Measurements from ENCODE around the gene TRMU. TPM values are rescaled to one million over a fixed set of nuclear protein-coding genes. Genes with fewer than 3 reads are reported as not detected.
"Not testable (repeated sequence)": the region's sequence is repeated elsewhere in the genome, so short reads cannot be mapped to it uniquely, and the experiment has no call there.

Gene TRMU
- total and polyA plus RNA-seq, 5 donors from 2014 or later: 11.0 to 63.3 (median 17.1) TPM

DNA sequence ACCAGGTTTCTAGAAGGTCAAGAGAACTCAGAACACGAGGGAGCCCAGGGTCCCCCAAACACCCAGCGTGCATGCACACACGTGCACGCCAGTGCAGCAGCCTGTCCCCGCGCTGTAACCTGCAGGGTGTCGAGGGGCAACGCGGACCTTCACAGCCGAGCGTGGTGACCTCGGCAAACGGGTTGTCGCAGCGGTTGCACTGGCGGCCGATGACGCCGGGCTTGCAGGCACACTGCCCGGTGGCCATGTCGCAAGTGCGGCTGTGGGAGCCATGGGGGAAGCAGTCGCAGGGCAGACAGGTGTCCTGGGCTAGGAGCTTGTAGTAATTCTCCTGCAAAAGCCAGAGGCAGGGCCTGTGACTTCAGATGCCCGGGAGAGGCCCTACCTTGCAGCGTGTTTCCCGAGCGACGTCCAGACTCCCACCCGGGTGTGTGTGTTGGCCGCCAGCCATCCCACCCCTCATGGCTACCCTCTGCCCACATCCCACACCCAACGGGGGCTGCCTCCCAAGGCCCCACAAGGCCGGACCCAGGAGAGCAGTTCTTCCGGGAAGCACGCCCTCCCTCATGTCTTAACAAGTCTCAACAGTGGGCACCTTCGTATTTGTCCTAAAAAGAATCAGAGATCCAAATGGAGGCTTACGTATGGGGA, 56.1 kb downstream of the TRMU start:
- H3K27me3 Mint-ChIP-seq: peaks cover 6% of the 10 kb centered on the region
- H3K36me3 Mint-ChIP-seq: no peaks in the 10 kb centered on the region
- no peak overlapping the region for H3K4me3 Mint-ChIP-seq
- H3K4me3 ChIP-seq (ENCODE audit: low read depth, low read length): no peak overlapping the region
- no peak overlapping the region for H3K27ac ChIP-seq (ENCODE audit: insufficient read depth, low read length, poor library complexity, severe bottlenecking)
- H3K27me3 ChIP-seq (ENCODE audit: control insufficient read depth, insufficient read depth, low read length): no peaks in the 10 kb centered on the region
- peaks cover 0 to 4% (median 0%) of the 10 kb centered on the region in 4 donors for H3K4me1 Mint-ChIP-seq
- no peaks in the 10 kb centered on the region for H3K4me1 ChIP-seq (ENCODE audit: control insufficient read depth, insufficient read depth, low read length, poor library complexity, severe bottlenecking)
- no peaks in the 10 kb centered on the region for H3K9me3 ChIP-seq (ENCODE audit: control insufficient read depth in 2 of 2, low read length in 2 of 2)
- H3K36me3 ChIP-seq (ENCODE audit: control insufficient read depth, insufficient read depth, low read length): no peaks in the 10 kb centered on the region
- no peak overlapping the region for H3K27ac Mint-ChIP-seq
- no peak for DNase-seq
- H3K9me3 Mint-ChIP-seq: no peaks in the 10 kb centered on the region
- ATAC-seq (ENCODE audit: low read depth in 2 of 2): no peak

DNA sequence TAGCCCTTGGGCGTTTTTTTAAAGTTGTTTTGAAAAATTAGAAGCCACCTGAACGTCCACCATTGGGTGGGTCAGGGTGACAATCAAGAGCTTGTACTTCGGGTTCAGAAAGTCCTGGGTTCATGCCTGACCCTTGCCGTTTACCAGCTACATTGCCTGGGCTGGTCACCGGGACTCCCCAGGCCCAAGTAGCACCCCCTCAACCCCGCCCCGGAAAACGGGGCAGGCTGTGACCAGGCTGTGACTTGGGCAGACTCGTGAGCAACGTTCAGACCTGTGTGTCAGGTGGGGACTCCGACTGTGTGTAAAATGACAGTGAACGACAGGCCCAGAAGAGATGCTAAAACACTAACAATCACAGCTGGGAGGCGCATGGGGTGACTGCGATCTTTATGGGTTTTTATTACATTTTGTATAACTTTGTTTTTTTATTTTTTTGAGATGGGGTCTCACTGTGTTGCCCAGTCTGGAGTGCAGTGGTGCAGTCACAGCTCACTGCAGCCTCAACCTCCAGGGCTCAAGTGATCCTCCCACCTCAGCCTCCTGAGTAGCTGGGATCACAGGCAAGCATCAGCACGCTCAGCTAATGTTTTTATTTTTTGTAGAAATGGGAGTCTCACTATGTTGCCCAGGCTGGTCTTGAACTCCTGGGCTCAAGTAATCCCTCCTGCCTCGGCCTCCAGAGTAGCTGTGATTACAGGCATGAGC, 56.8 kb downstream of the TRMU start:
- Mint-ChIP-seq H3K4me1 (peaks cover 0 to 4% (median 0%) of the 10 kb centered on the region in 4 donors), H3K4me3 (no peak overlapping the region), H3K36me3 (no peaks in the 10 kb centered on the region), H3K9me3 (no peaks in the 10 kb centered on the region), H3K27ac (no peak overlapping the region), H3K27me3 (peaks cover 6% of the 10 kb centered on the region)
- H3K4me3 ChIP-seq (ENCODE audit: low read depth, low read length): no peak overlapping the region
- no peak overlapping the region for H3K27ac ChIP-seq (ENCODE audit: insufficient read depth, low read length, poor library complexity, severe bottlenecking)
- DNase-seq (no peak), ATAC-seq (ENCODE audit: low read depth in 2 of 2) (no peak)
- no peaks in the 10 kb centered on the region for H3K9me3 ChIP-seq (ENCODE audit: control insufficient read depth in 2 of 2, low read length in 2 of 2)
- H3K36me3 ChIP-seq (ENCODE audit: control insufficient read depth, insufficient read depth, low read length): no peaks in the 10 kb centered on the region
- no peaks in the 10 kb centered on the region for H3K27me3 ChIP-seq (ENCODE audit: control insufficient read depth, insufficient read depth, low read length)
- no peaks in the 10 kb centered on the region for H3K4me1 ChIP-seq (ENCODE audit: control insufficient read depth, insufficient read depth, low read length, poor library complexity, severe bottlenecking)

DNA sequence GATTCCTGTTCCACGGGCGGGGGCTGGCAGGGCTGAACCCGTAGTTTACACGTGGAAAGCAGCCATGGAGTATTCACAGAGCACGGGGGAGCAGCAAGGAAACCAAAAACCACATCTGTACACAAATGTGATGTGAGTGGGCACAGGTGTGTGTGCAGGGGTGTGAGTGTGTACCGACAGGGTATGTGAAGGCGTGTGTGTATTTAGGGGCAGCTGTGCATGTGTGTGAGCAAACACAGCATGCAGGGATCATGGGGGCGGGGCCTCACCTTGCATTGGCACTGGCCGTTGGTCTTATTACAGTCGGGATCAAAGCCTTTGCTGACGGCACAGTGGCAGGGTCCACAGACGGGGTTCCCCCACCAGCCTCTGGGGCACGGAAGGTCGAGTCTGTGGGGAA, 58.4 kb downstream of the TRMU start:
- Mint-ChIP-seq H3K4me1 (peaks cover 0 to 4% (median 0%) of the 10 kb centered on the region in 4 donors), H3K27me3 (peaks cover 6% of the 10 kb centered on the region), H3K27ac (no peak overlapping the region), H3K4me3 (no peak overlapping the region), H3K36me3 (no peaks in the 10 kb centered on the region), H3K9me3 (no peaks in the 10 kb centered on the region)
- DNase-seq (no peak), ATAC-seq (ENCODE audit: low read depth in 2 of 2) (no peak)
- Histone ChIP-seq H3K9me3 (ENCODE audit: control insufficient read depth in 2 of 2, low read length in 2 of 2) (no peaks in the 10 kb centered on the region), H3K36me3 (ENCODE audit: control insufficient read depth, insufficient read depth, low read length) (no peaks in the 10 kb centered on the region), H3K27ac (ENCODE audit: insufficient read depth, low read length, poor library complexity, severe bottlenecking) (no peak overlapping the region), H3K27me3 (ENCODE audit: control insufficient read depth, insufficient read depth, low read length) (no peaks in the 10 kb centered on the region), H3K4me1 (ENCODE audit: control insufficient read depth, insufficient read depth, low read length, poor library complexity, severe bottlenecking) (no peaks in the 10 kb centered on the region), H3K4me3 (ENCODE audit: low read depth, low read length) (no peak overlapping the region)

DNA sequence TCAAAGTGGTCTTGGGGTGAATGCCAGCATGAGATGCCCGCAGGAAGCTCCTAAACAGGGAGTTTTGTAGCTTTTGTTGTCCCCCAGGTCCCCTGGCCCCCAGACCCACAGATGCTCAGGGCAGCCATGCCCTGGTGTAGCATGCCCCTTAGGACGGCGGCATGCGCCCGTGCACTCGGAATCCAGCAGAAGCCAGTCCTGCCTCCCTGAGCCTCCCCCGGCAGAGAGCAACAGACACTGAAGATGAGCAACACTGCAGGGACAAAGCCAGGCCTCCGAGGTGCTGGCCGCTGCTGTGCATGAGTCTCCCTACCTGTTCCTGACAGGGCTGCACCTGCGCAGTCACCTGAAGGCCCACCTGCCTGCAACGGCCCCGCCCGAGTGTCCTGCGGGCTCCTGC, 59.1 kb downstream of the TRMU start:
- DNase-seq: no peak
- peaks cover 0 to 4% (median 0%) of the 10 kb centered on the region in 4 donors for H3K4me1 Mint-ChIP-seq

DNA sequence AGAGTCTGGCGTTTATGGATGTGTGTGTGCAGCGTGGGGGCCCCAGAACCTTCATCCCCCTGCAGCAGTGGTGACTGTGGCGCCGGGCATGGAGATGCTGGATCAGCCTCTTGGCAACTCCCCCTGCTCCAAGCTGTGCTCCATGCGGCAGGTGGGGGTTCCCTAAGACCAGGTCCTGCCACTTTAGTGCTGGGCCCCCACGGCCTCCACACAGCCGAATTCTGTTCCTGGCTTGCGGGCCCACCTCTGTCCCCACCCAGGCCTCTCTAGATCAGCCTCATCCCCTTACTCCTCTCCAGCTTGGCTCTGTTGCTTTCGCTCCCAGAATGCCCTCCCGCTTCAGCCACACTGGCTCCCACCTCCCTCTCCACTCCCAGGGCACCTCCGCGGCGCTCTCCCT, 59.6 kb downstream of the TRMU start:
- Histone ChIP-seq H3K27me3 (ENCODE audit: control insufficient read depth, insufficient read depth, low read length) (no peaks in the 10 kb centered on the region), H3K27ac (ENCODE audit: insufficient read depth, low read length, poor library complexity, severe bottlenecking) (no peak overlapping the region), H3K9me3 (ENCODE audit: control insufficient read depth in 2 of 2, low read length in 2 of 2) (no peaks in the 10 kb centered on the region), H3K4me1 (ENCODE audit: control insufficient read depth, insufficient read depth, low read length, poor library complexity, severe bottlenecking) (no peaks in the 10 kb centered on the region), H3K36me3 (ENCODE audit: control insufficient read depth, insufficient read depth, low read length) (no peaks in the 10 kb centered on the region), H3K4me3 (ENCODE audit: low read depth, low read length) (no peak overlapping the region)
- no peak for DNase-seq
- H3K4me1 Mint-ChIP-seq: peaks cover 0 to 4% (median 0%) of the 10 kb centered on the region in 4 donors
- H3K4me3 Mint-ChIP-seq: no peak overlapping the region
- no peaks in the 10 kb centered on the region for H3K9me3 Mint-ChIP-seq
- peaks cover 6% of the 10 kb centered on the region for H3K27me3 Mint-ChIP-seq
- no peak overlapping the region for H3K27ac Mint-ChIP-seq
- H3K36me3 Mint-ChIP-seq: no peaks in the 10 kb centered on the region
- ATAC-seq (ENCODE audit: low read depth in 2 of 2): no peak

More for the DNA sequence above, 59.1 kb downstream of the TRMU start:
- no peaks in the 10 kb centered on the region for H3K9me3 Mint-ChIP-seq
- Histone ChIP-seq H3K27ac (ENCODE audit: insufficient read depth, low read length, poor library complexity, severe bottlenecking) (no peak overlapping the region), H3K4me1 (ENCODE audit: control insufficient read depth, insufficient read depth, low read length, poor library complexity, severe bottlenecking) (no peaks in the 10 kb centered on the region), H3K36me3 (ENCODE audit: control insufficient read depth, insufficient read depth, low read length) (no peaks in the 10 kb centered on the region), H3K4me3 (ENCODE audit: low read depth, low read length) (no peak overlapping the region), H3K9me3 (ENCODE audit: control insufficient read depth in 2 of 2, low read length in 2 of 2) (no peaks in the 10 kb centered on the region), H3K27me3 (ENCODE audit: control insufficient read depth, insufficient read depth, low read length) (no peaks in the 10 kb centered on the region)
- H3K27ac Mint-ChIP-seq: no peak overlapping the region
- ATAC-seq (ENCODE audit: low read depth in 2 of 2): no peak
- H3K36me3 Mint-ChIP-seq: no peaks in the 10 kb centered on the region
- H3K27me3 Mint-ChIP-seq: peaks cover 6% of the 10 kb centered on the region
- H3K4me3 Mint-ChIP-seq: no peak overlapping the region

DNA sequence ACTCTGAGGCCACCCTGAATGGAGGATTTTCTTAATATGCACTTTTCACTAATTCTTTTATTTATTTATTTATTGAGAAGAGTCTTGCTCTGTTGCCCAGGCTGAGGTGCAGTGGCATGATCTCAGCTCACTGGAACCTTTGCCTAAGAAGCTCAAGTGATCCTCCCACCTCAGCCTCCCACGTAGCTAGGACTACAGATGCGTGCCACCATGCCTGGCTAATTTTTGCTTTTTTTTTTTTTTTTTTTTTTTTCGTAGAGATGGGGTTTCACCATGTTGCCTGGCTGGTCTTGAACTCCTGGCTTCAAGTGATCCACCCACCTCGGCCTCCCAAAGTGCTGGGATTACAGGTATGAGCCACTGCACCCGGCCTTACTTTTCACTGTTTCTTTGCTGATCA, 61.5 kb downstream of the TRMU start:
- H3K4me1 ChIP-seq (ENCODE audit: control insufficient read depth, insufficient read depth, low read length, poor library complexity, severe bottlenecking); H3K27ac Mint-ChIP-seq: not testable (repeated sequence)

DNA sequence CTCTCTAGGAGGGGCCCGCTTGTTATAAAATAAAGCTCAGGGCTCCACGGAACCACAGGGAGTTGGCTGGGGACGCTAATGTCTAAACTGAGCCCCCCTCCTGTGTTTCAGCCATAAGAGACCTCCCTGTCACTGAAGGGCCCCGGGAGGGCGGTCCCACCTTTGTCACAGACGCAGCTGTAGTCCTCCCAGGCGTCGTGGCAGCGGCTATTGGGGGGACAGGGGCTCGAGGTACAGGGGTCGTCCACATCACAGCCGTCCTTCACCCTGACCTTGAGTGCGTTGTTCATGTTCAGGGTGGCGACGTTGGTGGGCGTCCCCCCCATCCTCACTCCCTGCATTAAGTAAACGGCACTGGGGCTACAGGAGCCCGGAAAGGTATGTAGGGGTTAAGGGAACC, 62.0 kb downstream of the TRMU start:
- Mint-ChIP-seq H3K4me3 (no peak overlapping the region), H3K36me3 (no peaks in the 10 kb centered on the region), H3K27ac (no peak overlapping the region), H3K4me1 (peaks cover 0 to 4% (median 0%) of the 10 kb centered on the region in 4 donors), H3K27me3 (peaks cover 11% of the 10 kb centered on the region), H3K9me3 (no peaks in the 10 kb centered on the region)
- no peak for DNase-seq
- no peak for ATAC-seq (ENCODE audit: low read depth in 2 of 2)
- Histone ChIP-seq H3K36me3 (ENCODE audit: control insufficient read depth, insufficient read depth, low read length) (no peaks in the 10 kb centered on the region), H3K9me3 (ENCODE audit: control insufficient read depth in 2 of 2, low read length in 2 of 2) (no peaks in the 10 kb centered on the region), H3K4me1 (ENCODE audit: control insufficient read depth, insufficient read depth, low read length, poor library complexity, severe bottlenecking) (no peaks in the 10 kb centered on the region), H3K27ac (ENCODE audit: insufficient read depth, low read length, poor library complexity, severe bottlenecking) (no peak overlapping the region), H3K27me3 (ENCODE audit: control insufficient read depth, insufficient read depth, low read length) (no peaks in the 10 kb centered on the region), H3K4me3 (ENCODE audit: low read depth, low read length) (no peak overlapping the region)

More for the DNA sequence above, 61.5 kb downstream of the TRMU start:
- not testable (repeated sequence) for H3K4me3 Mint-ChIP-seq; H3K4me1 Mint-ChIP-seq; H3K27ac ChIP-seq (ENCODE audit: insufficient read depth, low read length, poor library complexity, severe bottlenecking); H3K9me3 ChIP-seq (ENCODE audit: control insufficient read depth in 2 of 2, low read length in 2 of 2); H3K36me3 Mint-ChIP-seq; DNase-seq; ATAC-seq (ENCODE audit: low read depth in 2 of 2); H3K4me3 ChIP-seq (ENCODE audit: low read depth, low read length); H3K36me3 ChIP-seq (ENCODE audit: control insufficient read depth, insufficient read depth, low read length); H3K27me3 ChIP-seq (ENCODE audit: control insufficient read depth, insufficient read depth, low read length); H3K9me3 Mint-ChIP-seq
- peaks cover 11% of the 10 kb centered on the region for H3K27me3 Mint-ChIP-seq

DNA sequence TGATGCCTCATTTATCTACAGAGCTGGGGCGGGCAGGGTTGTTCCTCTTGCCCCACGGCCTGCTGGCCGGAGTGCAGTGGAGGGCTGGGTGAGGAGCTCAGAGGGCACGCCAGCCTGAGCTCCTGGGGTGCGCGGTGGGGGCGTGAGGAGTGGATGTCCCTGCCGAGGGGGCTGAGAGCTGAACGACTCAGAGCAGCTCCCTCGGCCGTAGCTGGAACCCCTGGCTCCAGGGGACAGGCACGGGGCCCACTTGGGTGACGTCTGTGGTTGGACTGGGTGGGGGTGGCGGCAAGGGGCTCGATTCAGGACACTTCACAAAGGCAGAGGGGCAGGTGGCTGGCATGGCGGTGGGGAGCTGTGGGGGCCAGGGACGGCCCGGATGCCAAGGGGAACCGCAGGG, 62.4 kb downstream of the TRMU start:
- Mint-ChIP-seq H3K4me3 (no peak overlapping the region), H3K36me3 (no peaks in the 10 kb centered on the region), H3K4me1 (peaks cover 0 to 4% (median 0%) of the 10 kb centered on the region in 4 donors), H3K27me3 (peaks cover 11% of the 10 kb centered on the region), H3K27ac (no peak overlapping the region), H3K9me3 (no peaks in the 10 kb centered on the region)
- Histone ChIP-seq H3K4me3 (ENCODE audit: low read depth, low read length) (no peak overlapping the region), H3K4me1 (ENCODE audit: control insufficient read depth, insufficient read depth, low read length, poor library complexity, severe bottlenecking) (no peaks in the 10 kb centered on the region), H3K9me3 (ENCODE audit: control insufficient read depth in 2 of 2, low read length in 2 of 2) (no peaks in the 10 kb centered on the region), H3K27ac (ENCODE audit: insufficient read depth, low read length, poor library complexity, severe bottlenecking) (no peak overlapping the region), H3K36me3 (ENCODE audit: control insufficient read depth, insufficient read depth, low read length) (no peaks in the 10 kb centered on the region), H3K27me3 (ENCODE audit: control insufficient read depth, insufficient read depth, low read length) (no peaks in the 10 kb centered on the region)
- no peak for ATAC-seq (ENCODE audit: low read depth in 2 of 2)
- no peak for DNase-seq
